NCI-H446 treated with DMSO at 0.1 percent for 48 hours (cell line): Measurements from ENCODE around the gene EVC.
"Not testable (repeated sequence)": the region's sequence is repeated elsewhere in the genome, so short reads cannot be mapped to it uniquely, and the experiment has no call there.

ENCODE experiments used
- DNase-seq: peaks from one replicate; lab custom pipeline; 2025; lab: John Stamatoyannopoulos, UW

EVC gene

DNA sequence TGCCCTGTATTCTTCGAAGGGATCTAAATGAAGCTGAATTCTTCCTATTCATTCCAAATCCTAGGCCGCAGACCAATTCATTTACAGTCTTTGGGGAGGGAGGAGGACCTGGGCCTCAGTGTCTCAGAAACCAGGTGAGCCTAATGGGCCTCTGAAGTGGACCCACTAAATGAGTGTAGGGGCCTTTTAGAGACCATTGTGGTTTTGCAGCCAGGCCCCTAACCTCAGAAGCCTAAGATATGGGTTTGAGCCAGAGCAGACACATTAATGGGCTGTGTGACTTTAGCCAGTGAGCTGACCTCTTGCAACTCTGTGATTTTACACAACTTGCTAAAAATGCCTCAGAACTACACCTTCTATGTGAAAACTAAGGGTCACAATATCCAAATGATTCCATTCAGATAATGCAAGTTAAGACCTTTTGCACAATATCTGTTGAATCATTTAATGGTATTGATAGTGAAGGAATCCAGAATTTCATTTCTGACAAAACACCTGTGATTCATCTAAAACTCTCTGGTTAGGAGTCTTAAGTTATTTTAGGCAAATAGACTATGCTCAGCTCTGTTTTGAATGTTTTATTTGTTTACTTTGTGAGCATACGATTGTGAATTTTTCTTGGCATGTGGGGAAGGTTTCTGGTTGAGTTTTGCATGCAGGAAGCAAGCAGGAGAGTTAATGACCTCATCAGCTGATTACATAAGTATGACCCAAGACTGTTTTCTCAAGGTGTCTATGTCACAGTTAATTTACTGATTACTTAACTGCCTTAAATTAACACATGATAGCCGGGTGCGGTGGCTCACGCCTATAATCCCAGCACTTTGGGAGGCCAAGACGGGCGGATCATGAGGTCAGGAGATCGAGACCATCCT is 75.0 kb downstream of the EVC start:
- DNase-seq, result no peak

DNA sequence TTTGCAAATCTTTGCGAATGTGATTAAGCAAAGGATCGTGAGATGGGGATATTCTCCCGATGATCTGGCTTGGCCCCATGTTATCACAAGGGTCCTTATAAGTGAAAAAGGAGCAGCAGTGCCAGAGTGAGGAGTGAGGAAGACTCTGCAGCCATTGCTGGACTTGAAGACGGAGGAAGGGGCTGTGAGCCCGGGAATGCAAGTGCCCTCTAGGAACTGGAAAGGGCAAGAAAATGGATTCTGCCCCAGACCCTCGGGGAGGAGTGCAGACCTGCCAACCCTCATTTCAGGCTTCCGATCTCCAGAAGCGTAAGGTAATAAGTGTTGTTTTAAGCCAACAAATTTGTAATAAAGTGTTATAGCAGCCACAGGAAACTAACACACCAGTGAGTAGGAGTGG is 76.3 kb downstream of the EVC start:
- DNase-seq, result no peak

DNA sequence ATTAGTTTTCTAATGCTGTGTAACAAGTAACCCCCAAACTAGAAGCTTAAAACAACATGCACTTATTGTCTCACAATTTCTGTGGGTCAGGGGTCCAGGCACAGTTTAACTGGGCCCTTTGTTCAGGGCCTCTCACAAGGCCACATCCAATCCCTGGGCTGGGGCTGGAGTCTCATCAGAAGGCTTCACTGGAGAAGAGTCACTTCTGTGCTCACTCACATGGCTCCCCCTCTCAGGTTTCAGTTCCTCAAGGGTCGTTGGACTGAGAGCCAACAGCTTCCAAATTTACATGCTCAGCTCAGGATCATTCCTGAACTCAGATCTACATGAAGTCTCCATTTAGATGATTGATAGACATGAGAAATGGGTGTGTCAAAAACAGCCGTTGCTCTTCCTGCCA is 77.1 kb downstream of the EVC start:
- no peak for DNase-seq

DNA sequence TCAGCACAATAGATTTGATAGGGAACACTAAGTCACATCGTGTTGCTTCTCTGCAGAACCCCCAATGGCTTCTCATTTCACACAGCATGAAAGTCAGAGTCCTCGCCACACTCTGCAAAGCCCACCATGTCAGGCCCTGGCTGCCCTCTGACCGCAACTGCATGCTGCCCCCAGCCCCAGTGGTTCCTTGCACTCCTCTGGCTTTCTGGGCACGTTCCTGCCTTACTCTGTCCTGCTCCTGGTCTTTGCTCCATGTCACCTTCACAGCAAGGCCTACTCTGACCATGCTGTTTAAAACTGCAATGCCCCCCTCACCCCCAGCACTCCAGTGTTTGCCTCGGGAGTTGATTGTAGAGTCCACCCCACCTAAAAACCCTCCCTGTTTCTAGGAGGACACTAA is 78.1 kb downstream of the EVC start:
- no peak for DNase-seq

DNA sequence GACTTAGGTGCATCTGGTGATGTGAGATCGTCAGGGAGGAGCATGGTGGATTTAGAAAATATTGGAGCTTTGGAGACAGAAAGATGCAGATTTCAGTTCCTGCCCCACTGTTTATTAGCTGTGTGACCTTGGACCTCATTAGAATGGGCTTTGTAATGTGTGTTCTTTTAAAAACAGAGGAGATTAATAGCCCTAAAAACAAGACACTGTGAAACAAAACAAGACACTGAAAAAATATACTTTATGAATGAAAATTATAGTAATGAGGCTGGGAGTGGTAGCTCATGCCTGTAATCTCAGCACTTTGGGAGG is 79.5 kb downstream of the EVC start:
- DNase-seq, result no peak

DNA sequence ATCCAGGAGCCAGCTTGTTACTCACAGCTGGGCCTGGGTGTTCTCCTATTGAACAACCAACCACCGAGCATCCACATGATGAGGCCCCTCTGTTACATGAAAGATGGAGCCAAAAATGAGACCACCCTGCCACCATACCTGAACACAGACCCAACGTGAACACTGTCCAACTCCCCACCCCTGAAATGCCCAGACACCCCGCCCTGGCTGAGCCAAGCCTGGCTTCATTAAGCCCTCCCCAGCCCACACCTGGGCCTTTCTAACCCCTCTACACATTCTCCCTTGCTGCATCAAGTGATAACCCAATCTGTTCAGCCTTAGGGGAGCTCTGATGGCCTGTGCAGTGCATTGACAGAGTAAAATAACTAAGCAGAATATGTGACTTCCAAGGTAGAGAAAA is 80.7 kb downstream of the EVC start:
- DNase-seq, result no peak

DNA sequence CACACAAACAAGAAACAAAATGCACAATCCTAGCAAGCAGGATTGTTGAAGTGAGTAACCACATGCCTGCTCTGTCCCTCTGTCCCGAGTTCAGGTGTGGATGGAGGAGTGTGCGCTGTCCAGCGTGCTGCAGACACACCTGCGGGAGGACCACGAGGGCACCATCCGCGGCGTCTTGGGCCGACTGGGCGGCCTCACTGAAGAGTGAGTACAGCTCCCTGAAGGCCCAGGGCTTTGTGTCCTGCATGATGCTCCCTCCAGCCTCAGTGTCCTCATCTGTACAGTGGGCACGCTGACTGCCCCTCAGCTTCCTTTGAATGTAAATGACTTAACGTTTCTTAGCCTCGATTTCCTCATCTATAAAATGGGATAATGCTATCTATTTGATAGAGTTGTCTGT is 82.5 kb downstream of the EVC start:
- no peak for DNase-seq

DNA sequence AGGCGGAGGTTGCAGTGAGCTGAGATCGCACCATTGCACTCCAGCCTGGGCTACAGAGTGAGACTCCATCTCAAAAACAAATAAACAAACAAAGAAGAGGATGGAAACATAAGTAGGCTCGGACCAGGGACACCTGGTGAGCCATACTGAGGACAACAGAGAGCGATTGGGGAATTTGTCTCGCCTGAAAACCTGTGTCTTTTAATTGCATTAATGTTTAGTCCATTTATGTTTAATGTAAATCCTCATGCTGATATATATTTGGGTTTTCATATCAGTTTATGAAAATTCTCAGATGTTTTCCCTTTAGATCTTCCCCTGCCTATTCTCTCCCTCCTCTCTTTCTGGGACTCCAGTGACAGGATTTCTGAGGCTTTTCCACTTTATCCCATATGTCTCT is 84.6 kb downstream of the EVC start:
- DNase-seq, result no peak

DNA sequence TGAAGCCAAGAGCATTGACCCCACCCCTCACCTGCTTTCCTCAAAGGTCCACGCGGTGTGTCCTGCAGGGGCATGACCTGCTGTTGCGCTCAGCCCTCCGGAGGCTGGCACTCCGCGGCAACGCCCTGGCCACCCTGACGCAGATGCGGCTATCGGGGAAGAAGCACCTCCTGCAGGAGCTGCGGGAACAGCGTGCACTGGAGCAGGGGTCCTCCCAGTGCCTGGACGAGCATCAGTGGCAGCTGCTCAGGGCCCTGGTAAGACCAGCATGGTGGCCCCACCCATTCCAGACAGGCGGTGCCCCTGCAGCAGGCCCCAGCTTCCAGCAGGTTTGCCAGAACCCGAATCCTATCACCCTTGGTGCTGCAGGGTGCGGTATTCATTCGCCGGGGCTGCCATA is 86.0 kb downstream of the EVC start:
- no peak for DNase-seq

DNA sequence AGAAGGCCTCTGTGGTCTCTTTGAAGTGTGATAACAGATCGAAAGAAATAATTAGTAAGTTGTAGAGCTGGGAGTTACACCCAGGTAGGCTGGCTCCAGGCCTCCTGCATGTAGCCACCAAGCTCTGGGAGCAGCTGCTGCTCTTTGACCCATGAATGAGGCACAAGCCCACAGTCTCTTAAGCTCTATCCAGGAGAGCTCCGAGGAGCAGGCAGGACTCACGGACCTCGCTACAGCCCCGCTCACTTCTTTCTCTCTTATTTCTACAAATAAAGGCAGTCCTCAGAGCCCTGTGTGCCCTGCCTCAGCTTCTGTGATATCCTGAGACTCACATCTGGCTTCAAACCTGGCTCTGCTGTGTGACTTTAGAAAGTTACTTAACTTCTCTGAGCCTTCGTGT is 86.9 kb downstream of the EVC start:
- no peak for DNase-seq

DNA sequence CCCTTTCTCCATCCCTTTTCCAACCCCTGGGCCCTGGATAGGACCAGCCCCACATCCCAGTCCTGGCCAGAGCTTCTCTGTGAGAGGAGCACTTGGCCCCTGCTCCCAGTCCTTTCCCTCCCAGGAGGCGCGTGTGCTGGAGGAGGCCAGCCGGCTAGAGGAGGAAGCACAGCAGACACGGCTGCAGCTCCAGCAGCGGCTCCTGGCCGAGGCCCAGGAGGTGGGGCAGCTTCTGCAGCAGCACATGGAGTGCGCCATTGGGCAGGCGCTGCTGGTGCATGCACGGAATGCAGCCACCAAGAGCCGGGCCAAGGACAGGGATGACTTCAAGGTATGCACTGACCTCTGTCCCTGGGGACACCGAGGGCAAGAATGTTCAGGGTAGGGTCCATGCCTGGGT is 87.5 kb downstream of the EVC start:
- no peak for DNase-seq

DNA sequence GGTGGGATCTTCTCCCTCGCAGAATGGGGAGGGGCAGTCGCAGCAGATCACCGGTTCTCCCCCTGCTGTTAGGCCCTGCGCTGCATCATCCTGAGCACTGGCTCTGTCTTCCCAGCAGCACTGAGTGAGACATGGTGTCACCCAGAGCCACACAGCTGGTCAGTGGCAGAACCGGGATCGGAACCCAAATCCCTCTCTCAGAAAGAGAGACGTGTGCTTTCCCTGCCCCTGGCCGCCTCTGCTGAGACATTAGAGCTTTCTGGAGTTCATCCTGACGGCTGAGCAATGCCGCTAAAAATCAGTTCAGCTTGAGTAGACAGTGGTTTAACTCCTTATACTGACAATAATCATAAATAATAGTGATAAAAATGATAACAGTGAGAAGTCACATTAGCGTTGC is 87.9 kb downstream of the EVC start:
- DNase-seq, result no peak

DNA sequence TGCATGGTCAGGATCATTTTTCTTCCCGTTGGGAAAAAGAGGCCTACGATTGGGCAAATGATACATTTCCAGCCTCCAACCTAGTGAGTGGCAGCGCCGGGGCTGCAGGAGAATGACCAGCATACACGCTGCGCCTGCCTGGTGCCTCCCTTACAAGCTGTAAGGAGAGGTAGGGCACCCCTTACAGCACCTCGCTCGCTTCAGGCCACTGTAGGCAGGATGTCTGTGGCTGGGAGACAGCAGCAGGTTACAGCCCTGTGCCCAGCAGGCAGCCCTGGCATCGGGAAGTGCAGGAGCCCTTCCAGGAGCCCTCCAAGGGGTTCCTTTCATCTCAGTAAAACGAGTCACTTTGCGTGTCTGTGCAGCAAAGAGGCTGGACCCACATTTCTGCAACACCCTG is 88.4 kb downstream of the EVC start:
- DNase-seq, result no peak

DNA sequence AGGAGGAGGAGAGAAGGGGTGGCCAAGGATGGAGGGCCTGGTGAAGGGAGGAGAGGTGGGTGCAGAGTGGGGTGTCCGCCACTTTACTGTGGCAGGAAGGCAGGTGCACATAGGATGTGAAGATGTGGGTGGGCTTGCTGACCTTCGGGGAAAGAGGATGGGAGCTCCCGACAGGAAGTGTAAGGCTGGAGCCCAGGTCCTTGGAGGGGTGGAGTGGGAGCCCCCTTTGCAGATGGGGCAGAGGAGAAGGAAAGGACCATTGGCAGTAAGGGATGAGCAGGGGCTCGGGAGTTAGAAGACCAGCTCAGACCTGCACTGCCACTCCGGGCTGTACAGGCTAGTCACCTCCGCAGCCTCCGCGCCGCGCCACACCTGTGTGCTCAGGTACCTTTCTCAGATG is 89.5 kb downstream of the EVC start:
- DNase-seq, result no peak

DNA sequence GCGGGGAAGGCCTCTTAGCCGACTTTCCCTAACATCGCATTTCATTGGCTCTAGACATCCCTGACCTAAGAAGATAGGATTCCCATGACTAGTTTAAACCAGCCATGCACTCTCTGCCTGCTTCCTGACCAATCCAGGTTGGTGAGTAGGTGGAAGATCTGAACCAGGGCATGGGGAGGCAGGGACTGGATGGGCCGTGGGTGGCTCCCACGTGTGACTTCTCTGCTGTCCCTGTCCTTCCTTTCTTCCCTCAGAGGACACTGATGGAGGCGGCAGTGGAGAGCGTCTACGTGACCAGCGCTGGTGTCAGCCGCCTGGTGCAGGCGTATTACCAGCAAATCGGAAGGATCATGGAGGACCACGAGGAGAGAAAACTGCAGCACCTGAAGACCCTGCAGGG is 90.7 kb downstream of the EVC start:
- no peak for DNase-seq

DNA sequence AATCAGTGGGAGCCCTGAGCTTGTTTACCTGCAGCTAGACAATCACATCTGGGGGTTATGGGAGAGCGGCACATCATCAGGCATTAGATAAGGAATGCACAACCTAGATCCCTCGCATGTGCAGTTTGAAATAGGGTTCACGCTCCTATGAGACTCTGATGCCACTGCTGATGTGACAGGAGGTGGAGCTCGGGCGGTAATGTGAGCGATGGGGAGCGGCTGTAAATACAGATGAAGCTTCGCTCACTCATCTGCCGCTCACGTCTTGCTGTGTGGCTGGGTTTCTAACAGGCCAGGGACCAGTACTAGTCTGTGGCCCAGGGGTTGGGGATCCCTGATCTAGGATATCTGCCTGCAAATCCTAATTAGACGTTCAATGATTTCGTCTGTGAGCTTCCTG is 91.6 kb downstream of the EVC start:
- DNase-seq, result no peak

DNA sequence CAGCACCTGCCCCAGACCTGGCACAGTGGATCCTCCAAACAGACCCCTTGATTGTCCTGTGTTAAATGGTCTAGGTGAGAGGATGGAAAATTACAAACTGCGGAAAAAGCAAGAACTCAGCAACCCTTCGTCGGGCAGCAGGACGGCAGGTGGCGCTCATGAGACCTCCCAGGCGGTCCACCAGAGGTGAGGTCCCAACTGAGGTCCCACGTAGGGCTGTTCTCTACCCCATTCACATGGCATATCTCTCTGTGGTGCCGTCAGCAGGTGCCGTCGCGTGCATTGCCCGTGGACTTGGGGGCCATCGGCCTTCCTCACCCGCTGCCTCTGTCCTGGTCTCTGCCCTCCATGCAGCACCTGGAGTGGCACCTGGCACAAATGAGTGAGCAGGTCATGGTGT is 93.7 kb downstream of the EVC start:
- DNase-seq, result no peak

DNA sequence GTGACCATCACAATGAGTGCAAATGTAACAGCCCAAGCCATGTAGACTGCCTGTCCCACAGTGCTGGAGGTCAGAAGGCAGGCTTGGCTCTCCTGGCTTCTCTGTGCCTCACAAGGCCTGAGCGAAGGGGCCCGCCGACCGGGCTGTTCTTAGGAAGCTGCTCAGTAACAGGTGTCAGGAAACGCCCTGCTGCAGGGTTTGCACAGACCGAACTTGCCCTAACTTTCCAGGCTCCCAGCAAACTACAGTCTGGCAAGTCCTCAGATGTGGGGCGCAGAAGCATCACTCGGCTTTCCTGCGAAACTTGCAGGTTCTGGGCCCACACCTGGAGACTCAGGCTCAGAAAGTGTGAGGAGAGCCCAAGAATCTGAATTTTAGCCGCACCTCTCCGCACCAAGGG is 94.3 kb downstream of the EVC start:
- DNase-seq, result no peak

DNA sequence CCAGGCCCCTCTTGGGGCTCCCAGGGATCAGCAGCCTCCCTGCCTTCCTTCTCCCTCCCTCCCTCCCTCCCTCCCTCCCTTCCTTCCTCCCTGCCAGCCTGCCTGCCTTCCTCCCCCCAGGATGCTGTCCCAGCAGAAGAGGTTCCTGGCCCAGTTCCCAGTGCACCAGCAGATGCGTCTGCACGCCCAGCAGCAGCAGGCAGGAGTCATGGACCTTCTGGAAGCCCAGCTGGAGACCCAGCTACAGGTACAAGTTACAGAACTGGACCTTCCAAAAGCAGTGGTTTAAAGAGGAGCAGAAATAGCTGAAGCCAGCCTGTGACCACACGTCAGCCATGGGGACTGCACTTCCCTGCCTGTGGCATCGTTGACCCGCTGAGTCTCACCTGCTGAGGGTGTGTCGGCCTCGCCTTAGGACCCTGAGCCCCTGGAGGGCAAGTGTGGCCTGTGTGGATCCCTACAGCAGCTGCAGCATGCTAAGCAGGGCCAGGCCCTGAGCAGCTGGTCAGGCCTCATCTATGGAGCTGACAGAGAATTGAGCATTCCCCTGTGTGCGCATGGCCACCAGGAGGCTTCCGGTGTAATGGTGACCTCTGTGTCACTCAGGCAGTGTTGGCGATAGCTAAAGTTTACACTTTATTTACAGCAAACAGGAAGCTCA is 97.2 kb downstream of the EVC start:
- DNase-seq, result peak; percentile 4

DNA sequence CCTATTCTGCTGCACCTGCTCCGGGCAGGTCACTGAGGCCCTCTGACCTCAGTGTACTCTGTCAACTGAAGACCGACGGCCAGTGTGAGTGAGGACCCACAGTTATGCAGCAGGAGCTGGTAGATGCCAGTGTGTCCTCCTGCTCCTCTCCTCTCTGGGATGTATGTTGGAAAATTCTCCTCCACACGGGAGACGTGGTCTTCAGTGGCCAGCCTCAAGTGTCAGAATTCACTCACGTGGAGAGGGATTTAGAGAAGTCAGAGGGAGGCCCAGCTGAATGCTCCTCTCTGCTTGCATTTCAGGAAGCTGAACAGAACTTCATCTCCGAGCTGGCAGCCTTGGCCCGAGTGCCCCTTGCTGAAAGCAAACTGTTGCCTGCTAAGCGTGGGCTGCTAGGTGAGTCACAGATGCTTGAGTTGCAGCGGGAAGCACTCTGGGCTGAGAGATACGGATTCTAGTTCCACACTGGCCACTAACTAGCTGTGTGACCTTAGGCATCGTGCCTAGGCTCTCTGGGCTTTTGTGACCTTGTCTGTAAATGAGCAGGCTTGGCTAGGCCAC is 98.3 kb downstream of the EVC start:
- no peak for DNase-seq

DNA sequence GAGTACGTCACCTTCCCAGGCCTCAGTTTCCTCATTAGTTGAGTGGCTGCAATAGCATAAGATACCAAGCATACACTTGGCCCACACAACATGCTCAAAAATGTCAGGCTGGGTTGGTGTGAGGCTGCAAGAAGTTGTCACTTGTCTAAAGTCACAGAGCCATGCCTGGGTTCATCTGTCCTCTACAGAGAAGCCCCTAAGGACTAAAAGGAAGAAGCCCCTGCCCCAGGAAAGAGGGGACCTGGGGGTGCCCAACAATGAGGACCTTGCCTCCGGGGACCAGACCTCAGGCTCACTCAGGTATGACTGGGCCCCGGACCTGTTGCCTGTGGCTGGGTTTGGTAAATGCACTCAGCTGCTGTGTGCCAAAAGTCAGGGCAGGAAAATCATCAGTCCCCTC is 99.2 kb downstream of the EVC start:
- no peak for DNase-seq

DNA sequence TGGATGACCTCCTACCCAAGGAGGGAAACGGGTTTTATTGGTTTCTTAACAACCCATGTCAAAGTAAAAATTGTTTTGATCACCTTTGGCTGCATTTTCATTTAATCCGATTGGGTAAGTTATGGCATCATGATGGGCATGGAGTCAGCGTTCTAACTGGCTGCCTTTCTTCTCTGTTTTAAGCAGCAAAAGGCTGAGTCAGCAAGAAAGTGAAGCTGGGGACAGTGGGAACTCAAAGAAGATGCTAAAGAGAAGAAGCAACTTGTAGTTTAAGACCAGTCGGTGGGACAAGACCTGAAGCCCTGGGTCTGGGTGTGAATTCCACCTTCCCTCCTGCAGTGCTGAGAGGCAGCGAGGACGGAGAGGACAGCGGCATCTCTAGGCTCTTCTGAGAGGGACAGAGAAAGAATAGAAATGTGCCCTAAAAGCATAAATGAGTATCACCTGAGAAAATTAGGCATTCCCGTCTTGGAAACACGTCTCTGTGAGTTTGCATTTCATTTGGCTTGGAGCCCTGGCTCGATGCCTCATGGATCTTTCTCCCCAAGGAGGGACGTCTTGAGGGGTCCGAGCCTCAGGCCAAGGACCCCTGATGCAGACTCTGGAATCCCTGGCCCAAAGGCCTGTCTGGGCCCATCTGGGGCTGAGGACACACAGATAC is 99.9 kb downstream of the EVC start:
- no peak for DNase-seq

DNA sequence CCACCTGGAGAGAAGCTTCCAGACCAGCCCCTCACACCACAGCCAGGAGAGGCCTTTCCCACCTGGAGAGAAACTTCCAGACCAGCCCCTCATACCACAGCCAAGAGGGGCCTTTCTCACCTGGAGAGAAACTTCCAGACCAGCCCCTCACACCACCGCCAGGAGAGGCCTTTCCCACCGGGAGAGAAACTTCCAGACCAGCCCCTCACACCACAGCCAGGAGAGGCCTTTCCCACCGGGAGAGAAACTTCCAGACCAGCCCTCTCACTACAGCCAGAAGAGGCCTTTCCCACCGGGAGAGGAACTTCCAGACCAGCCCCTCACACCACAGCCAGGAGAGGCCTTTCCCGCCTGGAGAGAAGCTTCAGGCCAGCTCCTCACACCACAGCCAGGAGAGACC is 101.1 kb downstream of the EVC start:
- DNase-seq, result not testable (repeated sequence)
